GM12874 (cell line): ENCODE data around the gene PPT1.

ENCODE experiments used
- TF ChIP-seq, protein P1 (sequence below): IDR thresholded peaks from 2 replicates; pipeline ENCODE4 v1.5.1; 2011; ENCODE audit warnings: low read depth, mild to moderate bottlenecking, control low read depth, low read length, moderate library complexity; ENCODE audit not compliant: insufficient read depth

Gene PPT1

DNA sequence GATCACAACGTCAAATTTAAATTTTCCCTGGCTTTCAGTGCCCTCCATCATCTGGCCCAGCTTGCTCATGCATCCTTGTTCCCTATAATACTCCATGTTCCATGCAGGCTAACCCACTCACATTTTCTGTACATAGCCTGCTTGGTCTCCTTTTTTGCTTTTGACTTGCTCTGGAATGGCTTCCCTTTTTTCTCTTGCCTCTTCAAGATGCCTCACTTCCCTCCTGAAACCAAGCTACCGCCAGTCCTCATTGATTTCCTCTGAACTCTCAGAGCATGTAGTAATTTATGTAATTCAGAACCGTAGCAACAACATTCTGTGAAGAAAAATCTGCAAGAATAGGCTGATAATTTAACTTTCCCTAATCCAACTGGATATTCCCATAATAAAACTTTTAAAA is 46.2 kb downstream of the PPT1 start:
- TF ChIP-seq, protein P1, sequence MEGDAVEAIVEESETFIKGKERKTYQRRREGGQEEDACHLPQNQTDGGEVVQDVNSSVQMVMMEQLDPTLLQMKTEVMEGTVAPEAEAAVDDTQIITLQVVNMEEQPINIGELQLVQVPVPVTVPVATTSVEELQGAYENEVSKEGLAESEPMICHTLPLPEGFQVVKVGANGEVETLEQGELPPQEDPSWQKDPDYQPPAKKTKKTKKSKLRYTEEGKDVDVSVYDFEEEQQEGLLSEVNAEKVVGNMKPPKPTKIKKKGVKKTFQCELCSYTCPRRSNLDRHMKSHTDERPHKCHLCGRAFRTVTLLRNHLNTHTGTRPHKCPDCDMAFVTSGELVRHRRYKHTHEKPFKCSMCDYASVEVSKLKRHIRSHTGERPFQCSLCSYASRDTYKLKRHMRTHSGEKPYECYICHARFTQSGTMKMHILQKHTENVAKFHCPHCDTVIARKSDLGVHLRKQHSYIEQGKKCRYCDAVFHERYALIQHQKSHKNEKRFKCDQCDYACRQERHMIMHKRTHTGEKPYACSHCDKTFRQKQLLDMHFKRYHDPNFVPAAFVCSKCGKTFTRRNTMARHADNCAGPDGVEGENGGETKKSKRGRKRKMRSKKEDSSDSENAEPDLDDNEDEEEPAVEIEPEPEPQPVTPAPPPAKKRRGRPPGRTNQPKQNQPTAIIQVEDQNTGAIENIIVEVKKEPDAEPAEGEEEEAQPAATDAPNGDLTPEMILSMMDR, result no peak

DNA sequence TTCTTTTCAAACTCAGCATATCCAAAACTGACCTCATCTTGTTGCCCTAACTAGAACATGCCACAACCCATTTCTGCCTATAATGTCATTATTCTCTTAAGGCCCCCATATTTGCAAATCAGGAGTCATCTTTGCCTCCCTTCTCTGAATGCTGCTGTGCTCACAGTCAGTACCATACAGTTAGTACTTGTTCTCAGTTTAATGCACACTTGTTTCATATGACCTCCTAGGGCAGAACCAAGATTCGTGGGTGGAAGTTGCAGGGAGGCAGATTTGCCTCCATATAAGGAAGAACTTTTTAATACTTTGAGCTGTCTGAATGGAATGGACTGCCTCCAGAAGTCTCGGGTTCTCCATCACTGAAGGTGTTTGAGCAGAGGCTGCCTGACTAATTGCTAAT is 47.3 kb downstream of the PPT1 start:
- TF ChIP-seq, protein P1, result no peak

DNA sequence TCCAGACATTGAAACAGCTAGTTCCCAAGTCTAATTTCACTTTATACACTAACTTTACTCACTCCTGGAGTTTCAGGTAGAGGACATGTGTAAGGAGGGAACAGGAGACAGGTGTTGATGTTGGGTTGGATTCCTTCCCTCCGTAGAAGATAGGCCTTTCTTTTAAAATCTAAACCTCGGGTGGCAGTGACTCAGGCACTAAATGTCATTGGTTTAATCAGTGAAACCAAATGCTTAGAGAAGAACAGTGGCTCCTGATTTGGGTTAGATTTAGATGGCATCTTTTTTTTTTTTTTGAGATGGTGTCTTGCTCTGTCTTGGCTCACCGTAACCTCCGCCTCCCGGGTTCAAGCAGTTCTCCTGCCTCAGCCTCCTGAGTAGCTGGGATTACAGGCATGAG is 49.3 kb downstream of the PPT1 start:
- TF ChIP-seq, protein P1, result no peak

DNA sequence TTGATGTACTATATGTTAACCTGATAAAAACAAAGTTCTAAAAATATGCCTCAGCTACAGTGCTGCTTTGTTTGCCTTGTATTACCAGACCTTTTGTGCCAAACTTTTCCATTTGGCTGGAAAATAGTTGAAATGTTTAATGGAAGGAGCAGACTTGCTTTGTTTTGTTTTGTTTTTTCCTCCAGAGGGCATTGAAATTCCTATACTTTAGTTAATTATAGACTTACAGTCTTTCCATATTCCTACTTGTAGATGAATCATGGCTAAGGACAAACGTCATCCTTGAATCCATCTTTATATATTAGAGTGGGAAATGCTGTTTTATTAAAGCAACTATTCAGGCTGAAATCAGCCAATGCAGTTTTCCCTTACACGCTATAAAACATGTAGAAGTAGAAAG is 49.8 kb downstream of the PPT1 start:
- TF ChIP-seq, protein P1, result no peak

DNA sequence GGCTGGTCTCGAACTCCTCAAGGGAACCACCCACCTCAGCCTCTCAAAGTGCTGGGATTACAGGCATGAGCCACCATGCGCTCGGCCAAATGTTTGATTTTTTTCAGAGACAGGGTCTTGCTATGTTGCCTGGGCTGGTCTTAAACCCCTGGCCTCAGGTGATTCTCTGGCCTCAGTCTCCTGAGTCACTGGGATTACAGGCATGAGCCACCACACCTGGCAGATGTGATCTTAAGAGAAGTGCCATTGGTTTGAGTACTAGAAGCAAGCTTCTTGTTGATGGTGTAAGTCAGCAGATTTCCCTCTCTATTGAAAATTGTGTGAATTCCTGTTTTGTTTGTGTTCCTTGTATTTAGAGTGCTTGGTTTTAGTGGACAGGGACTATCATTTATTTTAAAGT is 51.3 kb downstream of the PPT1 start:
- TF ChIP-seq, protein P1, result no peak

DNA sequence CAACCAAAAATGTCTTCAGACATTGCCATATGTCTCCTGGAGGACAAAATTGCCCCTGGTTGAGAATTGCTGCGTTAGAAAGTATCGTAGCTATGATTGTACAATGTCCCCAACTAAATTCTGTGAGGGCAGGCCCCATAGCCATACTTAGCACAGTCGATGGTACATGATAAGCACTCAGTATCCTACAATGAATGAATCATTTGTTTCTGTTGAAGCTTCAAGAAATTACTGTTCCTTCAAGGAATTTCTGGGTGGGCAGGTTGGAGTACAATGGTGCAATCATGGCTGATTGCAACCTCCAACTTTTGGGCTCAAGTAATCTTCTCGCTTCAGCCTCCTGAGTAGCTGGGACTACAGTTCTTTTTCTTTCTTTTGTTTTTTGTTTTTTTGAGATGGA is 51.9 kb downstream of the PPT1 start:
- TF ChIP-seq, protein P1, result no peak

DNA sequence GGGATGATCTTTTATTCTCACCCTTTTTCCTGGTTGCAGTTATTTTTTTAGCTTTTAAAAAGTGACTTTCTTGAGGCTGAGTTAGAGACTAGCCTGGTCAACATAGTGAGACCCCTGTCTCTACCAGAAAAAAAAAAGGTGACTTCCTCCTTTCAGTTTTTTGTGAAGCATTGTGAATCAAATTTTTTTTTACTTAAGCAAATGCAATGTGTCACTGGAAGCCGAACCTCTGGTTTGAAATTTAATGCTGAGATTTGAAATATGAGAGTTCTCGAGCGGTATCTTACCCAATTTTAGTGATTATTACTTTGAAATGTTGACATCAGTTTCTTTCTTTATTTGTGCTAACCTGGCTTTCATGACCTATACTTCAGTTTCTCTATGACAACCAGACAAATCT is 52.9 kb downstream of the PPT1 start:
- TF ChIP-seq, protein P1, result no peak

DNA sequence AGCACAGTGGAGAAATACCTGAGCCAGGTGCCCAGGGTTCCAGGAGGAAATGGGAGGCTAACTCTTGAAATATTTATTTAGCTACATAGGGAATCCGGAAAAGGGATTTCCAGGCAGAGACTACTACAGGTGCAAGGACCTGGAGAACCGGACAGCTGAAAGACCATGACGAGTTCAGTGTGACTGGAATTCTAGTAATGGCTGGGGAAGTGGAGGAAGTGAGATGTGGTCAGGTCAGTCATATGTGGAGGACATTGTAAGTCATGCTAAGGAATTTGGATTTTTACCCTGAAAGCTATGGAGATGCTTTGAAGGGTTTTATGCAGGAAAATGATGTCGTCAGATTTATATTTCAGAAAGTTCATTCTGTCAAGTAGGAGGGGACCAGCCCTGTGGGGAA is 54.7 kb downstream of the PPT1 start:
- TF ChIP-seq, protein P1, result no peak
